Measurements from ENCODE around the gene CEP104. TPM values are rescaled to one million over a fixed set of nuclear protein-coding genes. Genes with fewer than 3 reads are reported as not detected.

The CEP104 gene
- total and polyA plus RNA-seq, 9 of the 15 experiments (the other 6 are each of a cell fraction or from before 2014, with no cell fraction given), result 11.2 to 63.4 (median 42.6) TPM

- intact Hi-C loops (cut with micrococcal nuclease), result no loop called here
- H3K4me1 ChIP-seq (replicated peaks in 1 of 2; ENCODE audit: control insufficient read depth in 2 of 2, insufficient read depth in 2 of 2, low read length in 2 of 2), result peaks cover 0 to 16% of the 10 kb centered on the region in 2 experiments; a peak in 3 of 5 replicates
- TF ChIP-seq SNRNP70 (optimal IDR thresholded peaks at IDR 0.05; ENCODE audit: low read depth, low read length), result no peak
- TF ChIP-seq POLR2AphosphoS2 (IDR thresholded peaks at IDR 0.05; ENCODE audit: low read length), result no peak
- no peak for TF ChIP-seq GTF2B (IDR thresholded peaks at IDR 0.05; ENCODE audit: extremely low read depth, insufficient read length)
- TF ChIP-seq SMARCB1 (IDR thresholded peaks at IDR 0.05; ENCODE audit: insufficient read length, low read depth), result no peak
- TF ChIP-seq TBL1XR1 (IDR thresholded peaks at IDR 0.05; ENCODE audit: low read length in 2 of 2), result no peak
- no peak for TF ChIP-seq TAF7 (tag; IDR thresholded peaks at IDR 0.05)
- TF ChIP-seq L3MBTL2 (IDR thresholded peaks at IDR 0.05), result no peak
- no peak for TF ChIP-seq ATF6 (CRISPR knock-in tag; IDR thresholded peaks at IDR 0.05)
- no peak for TF ChIP-seq POLR2B (IDR thresholded peaks at IDR 0.05; ENCODE audit: low read depth, partially characterized antibody)
- no peak for TF ChIP-seq SUPT5H (IDR thresholded peaks at IDR 0.05)
- TF ChIP-seq XRCC4 (IDR thresholded peaks at IDR 0.05; ENCODE audit: extremely low read depth, insufficient read depth, insufficient read length), result no peak
- no peak for TF ChIP-seq ZBTB1 (CRISPR knock-in tag; IDR thresholded peaks at IDR 0.05; ENCODE audit: borderline replicate concordance, low read depth)
- no peak for TF ChIP-seq ZBED1 (IDR thresholded peaks at IDR 0.05)
- TF ChIP-seq NR3C1 (CRISPR knock-in tag; IDR thresholded peaks at IDR 0.05), result no peak
- no peak for TF ChIP-seq ZNF668 (CRISPR knock-in tag; IDR thresholded peaks at IDR 0.05)
- TF ChIP-seq MCM7 (IDR thresholded peaks at IDR 0.05), result no peak
- TF ChIP-seq GABPA (tag; conservative IDR thresholded peaks at IDR 0.05; ENCODE audit: low read depth), result no peak
- no peak for TF ChIP-seq RBFOX2 (IDR thresholded peaks at IDR 0.05; ENCODE audit: low read depth, low read length)
- no peak for TF ChIP-seq RAD21 (CRISPR knock-in tag; conservative IDR thresholded peaks at IDR 0.05 in 1 of 2, IDR thresholded peaks at IDR 0.05 in 1 of 2)
- H3K79me2 ChIP-seq (ENCODE audit: control insufficient read depth, insufficient read depth, low read length), result no peaks in the 10 kb centered on the region
- no peak overlapping the region for H2AFZ ChIP-seq (ENCODE audit: low read depth, low read length)
- in situ Hi-C loops (cut with MboI), result no loop called here
- H3K4me3 ChIP-seq, result no peak overlapping the region
- H3K9me1 ChIP-seq (ENCODE audit: control insufficient read depth, insufficient read depth, low read length), result no peaks in the 10 kb centered on the region
- FAIRE-seq (no peak), DNase-seq (ENCODE audit: extremely low read depth in 1 of 4, low spot score in 3 of 4) (no peak), ATAC-seq (no peak; the same call in 2 of the 3 replicates)
- no peak overlapping the region for H3K9ac ChIP-seq (ENCODE audit: insufficient read depth in 1 of 2, low read depth in 2 of 2, low read length in 2 of 2)
- peaks cover 4% of the 10 kb centered on the region for H3K9me3 ChIP-seq (replicated peaks; ENCODE audit: control insufficient read depth, insufficient read depth, low read depth, low read length)
- H3K27me3 ChIP-seq (ENCODE audit: control insufficient read depth in 2 of 2, insufficient read depth in 2 of 2, low read length in 2 of 2), result no peaks in the 10 kb centered on the region
- WGBS (ENCODE audit: insufficient coverage, low coverage, missing lambda C conversion rate), result 84% methylated on average over 18 of the region's 18 CpGs
- peaks cover 59% of the 10 kb centered on the region for H3K36me3 ChIP-seq (ENCODE audit: control insufficient read depth, insufficient read depth, low read length)
- H3K27ac ChIP-seq (ENCODE audit: extremely low read depth, low read depth, low read length), result no peak overlapping the region
- H4K20me1 ChIP-seq (replicated peaks; ENCODE audit: control insufficient read depth, insufficient read depth, low read length), result 0 out of 2 replicates have a peak, but pooled peaks cover 3% of the 10 kb centered on the region
- no TSS peak for BruUV-seq (replicated peaks)
- H3K4me2 ChIP-seq (ENCODE audit: insufficient read depth, low read length), result no peak overlapping the region
- ChIA-PET POLR2A (interaction anchor here (0.7 kb wide), 1 partner anchor 8 kb away, joined by 3 read pairs; no protein-coding TSS in a partner anchor), CTCF (ENCODE audit: low intra/inter-chr PET ratio) (no interaction called here)
Observed at GRCh38 chr1:3883194-3883925, 26.3 kb upstream of the CEP104 start.
